SIG-M5 (cell line): ENCODE results near the gene PZP.
"Not testable (repeated sequence)": the region's sequence is repeated elsewhere in the genome, so short reads cannot be mapped to it uniquely, and the experiment has no call there.

Experiments used
- DNase-seq: peaks from one replicate; lab custom pipeline; 2025; lab: John Stamatoyannopoulos, UW

The PZP gene

DNA sequence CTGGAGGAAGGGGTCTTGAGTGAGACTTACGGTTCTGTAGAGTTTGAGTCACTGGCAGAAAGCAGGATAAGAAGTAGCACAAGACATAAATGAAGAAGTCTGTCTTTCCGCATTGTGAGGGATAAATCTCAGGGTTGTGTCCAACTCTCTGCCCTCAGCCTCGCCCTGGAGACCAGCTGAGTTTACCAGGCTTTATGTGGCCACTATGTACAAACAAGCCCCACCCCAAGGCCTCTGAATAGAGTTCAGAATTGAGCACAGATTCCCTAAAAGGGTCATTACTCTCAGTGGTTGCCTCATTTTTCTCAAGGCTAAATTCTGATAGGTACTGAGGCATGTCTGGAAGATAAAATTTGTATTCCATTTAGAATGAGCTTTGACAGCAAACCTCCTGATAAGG lies at the start of gene PZP:
PZP (minus strand) TSS at position 167 of the 400 bp plus-strand sequence; CDS start at position 113, 54 bp downstream.
- no peak for DNase-seq

DNA sequence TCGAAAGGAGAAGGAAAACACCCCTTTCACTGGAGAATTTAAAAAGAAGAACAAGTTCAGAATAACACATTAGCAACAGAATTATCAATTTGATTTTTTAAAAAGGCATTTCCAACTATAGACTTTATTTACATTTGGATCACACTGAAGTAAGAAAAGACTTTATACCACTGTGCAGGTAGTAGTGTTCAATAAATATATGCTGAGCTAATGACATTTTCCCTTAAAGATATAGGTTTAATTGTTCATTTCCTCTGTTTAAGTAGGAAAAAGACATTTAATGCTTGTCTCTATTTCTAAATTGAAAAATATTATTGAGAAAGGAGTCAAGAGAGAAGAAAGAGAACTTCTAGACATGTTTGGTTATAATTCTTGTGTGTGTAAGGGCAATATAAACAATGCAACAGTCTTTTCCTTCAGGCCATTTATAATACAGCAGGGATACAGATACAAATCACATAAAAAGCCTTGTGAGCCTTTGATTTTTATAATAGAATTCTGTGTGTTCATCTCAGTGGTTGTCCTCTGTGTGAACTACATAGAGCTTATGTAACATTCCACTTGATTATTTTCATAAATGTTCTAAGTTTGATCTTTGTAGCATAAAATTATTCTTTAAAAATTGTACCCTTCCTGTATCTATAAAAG lies 48.7 kb upstream of the PZP start:
- no peak for DNase-seq

DNA sequence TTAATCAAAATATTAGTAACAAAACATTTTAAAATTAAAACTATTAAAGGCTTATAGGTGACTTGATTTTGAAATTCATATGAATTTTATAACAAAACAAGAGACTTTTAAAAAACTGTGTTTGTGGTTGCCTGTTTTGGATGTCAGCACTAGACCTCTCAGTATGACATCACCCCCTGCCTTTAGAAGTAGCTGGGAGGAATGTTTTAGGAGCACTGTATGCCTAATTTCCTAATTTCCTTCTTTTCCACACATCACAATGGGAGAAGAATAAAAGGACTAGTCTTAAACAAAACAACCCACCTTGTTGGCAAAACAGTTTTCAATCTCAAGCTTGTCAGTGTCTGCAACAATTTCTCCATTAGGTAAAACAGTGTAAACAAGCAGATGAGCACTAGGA lies 48.1 kb upstream of the PZP start:
- DNase-seq, result no peak

DNA sequence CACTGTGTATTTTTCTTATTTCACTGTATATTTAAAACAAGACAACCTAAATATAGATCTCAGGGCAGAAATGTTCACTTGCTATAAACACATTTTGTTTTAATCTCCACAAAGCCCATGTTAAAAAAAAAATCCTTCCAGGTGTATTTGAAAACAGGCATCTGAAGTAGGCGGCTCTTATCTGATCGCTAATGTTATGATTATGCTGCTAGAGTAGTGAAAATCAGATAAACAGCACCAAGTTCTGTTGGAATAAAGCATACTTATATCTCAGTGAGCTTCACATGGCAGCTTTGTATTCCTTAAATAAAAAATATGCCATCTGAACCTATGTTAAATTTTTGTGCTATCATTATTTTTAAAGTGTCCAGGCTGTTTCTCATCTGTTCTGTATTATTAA lies 47.6 kb upstream of the PZP start:
- no peak for DNase-seq

DNA sequence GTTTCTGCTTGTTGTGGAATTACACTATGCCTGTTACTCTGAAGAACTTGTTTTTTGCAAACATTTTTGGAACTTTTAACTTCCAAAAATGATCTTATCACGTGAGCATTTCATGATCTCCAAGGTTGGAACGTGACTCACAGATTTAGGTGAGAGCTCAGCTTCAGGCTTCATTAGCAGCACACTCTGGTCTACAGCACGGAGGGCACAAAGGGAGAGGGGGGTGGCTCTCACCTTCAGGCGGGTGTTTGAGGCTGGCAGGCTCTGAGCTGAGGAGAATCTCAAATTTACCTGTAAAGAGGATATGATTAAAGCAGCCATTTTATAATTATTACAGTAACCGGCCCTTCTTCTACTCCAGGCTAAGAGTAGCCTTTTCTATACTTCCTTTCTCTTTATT lies 45.3 kb upstream of the PZP start:
- DNase-seq, result no peak

DNA sequence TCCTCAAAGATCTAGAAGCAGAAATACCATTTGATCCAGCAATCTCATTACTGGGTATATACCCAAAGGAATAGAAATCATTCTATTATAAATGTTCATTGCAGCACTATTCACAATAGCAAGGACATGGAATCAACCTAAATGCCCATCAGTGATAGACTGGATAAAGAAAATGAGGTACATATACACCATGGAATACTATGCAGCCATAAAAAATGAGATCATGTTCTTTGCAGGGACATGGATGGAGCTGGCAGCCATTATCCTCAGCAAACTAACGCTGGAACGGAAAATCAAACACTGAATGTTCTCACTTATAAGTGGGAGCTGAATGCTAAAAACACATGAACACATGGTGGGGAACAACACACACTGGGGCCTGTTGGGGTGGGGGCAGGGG lies 44.6 kb upstream of the PZP start:
- DNase-seq, result not testable (repeated sequence)

DNA sequence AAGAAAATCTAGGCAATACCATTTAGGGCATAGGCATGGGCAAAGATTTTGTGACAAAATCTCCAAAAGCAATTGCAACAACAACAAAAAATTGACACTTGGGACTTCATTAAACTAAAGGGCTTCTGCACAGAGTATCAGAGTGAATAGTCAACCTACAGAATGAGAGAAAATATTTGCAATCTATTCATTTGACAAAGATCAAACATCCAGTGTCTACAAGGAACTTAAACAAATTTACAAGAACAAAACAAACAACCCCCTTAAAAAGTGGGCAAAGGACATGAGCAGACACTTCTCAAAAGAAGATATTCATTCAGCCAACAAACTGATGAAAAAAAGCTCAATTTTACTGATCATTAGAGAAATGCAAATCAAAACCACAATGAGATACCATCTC lies 44.1 kb upstream of the PZP start:
- DNase-seq, result no peak

DNA sequence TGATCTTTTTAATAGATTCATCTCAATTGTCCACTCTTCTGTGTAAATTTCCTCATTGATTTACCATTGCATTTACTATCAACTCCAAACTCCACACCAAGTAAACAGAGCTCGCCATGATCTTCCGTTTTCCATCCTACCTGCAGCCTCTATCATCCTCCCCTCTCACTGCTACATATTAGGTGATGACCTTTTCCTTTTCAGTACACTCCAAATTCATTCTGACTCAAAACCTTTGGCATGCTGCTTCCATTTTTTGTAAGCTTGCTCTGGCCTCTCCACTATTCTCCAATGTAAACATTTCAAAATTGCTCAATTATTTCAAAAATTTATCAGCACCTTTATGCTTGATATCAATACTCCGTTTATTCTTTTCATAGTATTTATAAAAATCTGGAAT lies 40.2 kb upstream of the PZP start:
- DNase-seq, result no peak

DNA sequence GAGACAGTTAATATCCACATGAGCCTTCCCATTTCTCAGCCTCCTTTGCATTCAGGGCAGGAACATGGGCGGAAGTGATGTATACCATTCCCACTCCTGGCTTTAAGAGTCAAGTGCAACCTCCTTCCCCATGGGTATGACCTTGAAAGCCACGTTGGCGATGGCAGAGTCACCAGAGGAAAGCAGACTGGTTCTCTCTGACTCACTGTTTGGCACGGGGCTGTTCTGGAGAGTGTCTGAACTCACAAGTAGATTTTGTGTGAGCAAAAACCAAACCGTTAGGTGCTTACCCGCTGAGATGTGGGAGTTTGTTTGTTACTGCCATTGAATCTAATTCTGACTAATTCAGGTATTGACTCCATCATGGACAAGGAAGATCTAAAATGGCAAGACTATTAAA lies 36.7 kb upstream of the PZP start:
- no peak for DNase-seq

DNA sequence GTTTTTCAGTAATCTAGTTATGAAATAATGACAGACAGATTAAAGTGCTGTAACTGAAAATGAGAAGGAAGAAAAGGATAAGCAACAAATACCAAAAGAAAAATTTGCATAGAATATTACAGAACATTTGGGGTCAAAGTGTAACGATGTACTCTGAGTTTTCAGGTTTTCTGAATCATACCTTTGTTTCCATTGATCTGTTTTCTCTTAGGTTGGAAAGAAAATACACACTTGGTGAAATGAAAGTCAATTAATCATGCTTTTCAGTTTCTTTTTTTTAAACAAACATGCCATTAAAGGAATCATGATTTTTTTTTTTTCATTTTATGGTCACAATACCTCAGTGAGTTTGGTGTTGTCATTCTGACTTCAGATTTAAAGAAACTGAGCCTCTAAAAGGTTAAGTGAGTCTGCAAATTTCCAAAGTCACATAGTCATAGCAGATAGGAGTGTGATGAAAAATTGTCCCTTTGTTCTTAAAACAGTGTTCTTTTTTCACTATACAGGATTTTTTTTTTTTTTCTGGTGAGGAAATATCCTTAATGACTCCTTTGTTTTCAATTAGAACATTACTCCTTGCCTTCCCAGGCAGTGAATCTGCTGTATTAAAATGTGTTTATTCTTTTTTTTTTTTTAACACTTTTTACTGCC lies 35.9 kb upstream of the PZP start:
- no peak for DNase-seq

DNA sequence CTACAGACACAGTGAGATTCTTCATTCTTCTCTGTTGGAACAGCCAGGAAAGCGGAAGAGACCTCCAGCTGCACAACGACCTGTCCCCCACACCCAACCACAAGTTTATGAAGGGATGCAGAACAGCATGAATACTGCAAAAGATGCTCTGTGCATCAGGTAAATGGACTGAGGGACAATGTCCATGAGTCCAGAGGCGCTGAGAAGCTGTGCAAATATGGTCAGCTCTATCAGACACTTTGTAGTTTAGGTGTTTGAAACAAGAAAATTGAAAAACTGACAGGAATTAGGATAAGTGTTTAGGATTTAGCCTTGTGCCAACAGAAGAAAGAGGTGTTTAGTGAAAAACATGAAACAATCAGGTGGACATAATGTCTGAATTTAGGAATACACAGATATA lies 33.1 kb upstream of the PZP start:
- DNase-seq, result no peak

DNA sequence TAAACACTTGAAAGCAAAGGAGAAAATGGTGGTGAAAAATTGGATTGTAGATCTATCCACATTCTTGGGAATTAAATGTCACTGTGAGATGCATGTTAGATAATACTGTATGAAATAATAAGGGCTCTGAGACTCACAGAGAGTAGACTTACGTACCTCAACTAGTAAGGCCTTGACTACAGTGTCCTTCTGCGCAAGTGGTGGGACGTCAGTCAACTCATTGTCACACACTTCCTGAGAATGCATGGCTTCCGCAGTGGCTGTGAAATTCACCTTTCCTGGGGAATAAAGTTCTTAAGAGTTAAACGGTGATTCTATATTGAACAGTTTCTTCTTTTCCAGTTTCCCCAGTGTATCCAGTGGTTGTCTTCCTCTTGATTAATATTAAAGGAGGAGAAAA lies 32.6 kb upstream of the PZP start:
- DNase-seq, result no peak

DNA sequence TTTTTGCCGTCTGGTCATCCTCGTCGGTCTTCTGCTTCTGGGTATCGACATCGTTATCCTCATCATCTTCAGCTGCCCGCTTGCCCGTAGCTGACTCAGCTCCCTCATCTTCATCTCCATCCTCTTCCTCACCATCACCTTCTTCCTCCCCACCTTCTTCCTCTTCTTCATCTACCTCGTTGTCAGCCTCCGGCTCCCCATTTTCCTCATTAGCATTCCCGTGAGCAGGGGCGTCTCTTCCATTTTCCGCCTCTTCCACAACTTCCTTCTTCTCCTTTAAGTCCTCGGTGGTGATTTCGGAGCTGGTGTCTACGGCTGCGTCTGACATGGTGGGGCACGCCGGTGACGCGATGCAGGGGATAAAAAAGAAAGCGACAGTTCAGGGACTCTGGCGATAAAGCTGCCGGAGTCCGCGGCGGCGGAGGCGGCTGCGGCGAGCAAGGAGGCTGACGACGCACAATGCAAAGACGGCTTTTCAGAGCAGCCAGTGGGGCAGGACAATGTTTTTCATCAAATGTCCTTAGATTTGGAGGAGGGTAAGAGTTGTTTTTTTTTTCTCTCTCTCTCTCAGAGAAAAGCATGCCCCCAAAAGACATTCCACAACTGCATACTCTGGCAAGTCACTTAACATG lies 31.9 kb upstream of the PZP start:
- not testable (repeated sequence) for DNase-seq

DNA sequence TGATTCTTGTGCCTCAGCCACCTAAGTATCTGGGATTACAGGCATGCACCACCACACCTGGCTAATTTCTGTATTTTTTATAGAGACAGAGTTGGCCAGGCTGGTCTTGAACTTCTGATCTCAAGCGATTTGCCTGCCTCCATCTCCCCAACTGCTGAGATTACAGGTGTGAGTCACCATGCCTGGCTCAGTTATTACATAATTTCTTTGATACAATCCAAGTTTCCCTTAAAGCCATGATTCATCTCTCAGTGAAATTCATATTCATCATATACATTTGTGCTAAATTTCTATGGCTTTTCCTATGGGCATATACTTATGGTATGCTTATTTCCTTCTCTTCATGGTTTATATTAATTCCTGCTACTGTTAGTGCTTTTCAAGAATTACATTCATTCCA lies 29.1 kb upstream of the PZP start:
- no peak for DNase-seq

DNA sequence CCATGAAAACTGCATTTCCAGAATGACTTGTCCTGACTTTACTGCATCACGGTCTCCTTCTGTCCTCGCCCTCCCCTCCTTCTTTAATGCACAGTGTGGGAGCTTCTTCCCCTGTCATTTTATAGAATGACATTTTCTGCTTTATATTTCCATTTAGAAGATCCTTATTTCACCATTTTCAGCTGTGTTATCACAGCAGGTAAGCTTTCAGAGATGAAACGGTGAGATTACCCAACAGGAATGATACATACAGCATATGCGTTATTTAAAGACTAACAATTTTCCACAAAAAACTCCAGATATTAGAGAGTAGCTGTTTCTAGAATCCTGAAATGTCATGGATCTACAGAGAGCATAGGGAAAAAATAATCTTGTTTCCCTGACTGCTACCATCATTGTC lies 27.3 kb upstream of the PZP start:
- DNase-seq, result no peak

DNA sequence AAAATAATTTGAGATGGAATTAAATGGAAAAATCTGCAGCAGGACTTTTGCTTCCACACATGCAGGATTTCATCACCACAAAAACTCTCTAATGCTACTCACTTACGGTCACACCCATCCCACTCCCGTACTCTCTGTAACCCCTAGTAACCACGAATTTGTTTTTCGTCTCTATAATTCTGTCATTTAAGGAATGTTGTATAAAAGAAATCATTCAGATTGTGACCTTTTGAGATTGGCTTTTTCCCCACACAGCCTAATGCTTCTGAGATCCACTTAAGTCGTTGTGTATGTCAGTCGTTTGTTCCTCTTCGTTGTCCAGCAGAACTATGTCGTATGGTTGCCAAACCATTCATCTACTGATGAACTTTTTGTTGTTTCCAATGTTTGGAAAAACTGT lies 19.8 kb upstream of the PZP start:
- DNase-seq, result no peak

DNA sequence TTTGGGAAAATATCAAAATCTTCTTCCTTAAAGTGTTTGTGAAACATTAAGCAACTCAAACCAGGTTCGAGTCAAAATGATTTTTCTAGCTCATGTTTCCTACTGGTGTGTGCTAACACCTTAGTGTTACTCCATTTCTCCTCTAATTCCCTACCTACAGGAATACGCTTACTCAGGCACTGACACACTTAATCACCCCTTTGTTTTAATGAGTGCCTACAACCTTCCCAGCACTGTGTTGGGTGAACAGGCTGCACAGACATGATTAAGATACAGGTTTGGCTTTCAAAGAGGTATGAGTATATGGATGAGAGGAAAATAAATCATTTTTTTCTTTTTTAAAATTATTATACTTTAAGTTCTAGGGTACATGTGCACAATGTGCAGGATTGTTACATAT lies 15.6 kb upstream of the PZP start:
- DNase-seq, result no peak

DNA sequence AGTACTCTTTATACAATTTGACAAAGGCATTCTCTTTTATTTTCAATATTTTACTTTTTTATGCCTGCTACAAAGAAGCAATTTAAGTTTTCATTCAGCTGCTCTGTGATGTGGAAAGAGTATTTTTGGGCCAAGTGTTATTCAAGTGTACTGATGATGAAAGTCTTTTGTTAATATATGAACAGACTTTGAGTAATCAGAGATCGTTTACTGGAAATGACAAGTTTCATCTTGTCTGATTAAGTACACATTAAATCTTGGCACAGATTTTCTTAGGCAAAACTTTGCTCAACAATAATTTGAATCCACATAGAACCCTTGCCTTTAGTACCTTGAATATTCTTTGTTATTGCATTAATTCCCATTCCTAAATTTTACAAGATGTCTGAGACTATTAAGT lies 13.3 kb upstream of the PZP start:
- no peak for DNase-seq

DNA sequence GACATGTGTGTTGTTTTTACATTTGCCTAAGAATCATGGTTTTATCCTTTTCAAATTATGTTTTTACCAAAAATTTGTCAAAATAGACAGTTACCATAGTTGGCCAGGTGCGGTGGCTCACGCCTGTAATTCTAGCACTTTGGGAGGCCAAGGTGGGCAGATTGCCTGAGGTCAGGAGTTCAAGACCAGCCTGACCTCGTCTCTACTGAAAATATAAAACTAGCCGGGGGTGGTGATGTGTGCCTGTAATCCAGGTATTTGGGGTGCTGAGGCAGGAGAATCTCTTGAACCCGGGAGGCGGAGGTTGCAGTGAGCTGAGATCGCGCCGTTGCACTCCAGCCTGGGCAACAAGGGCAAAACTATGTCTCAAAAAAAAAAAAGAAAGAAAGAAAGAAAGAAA lies 12.8 kb upstream of the PZP start:
- DNase-seq, result not testable (repeated sequence)

DNA sequence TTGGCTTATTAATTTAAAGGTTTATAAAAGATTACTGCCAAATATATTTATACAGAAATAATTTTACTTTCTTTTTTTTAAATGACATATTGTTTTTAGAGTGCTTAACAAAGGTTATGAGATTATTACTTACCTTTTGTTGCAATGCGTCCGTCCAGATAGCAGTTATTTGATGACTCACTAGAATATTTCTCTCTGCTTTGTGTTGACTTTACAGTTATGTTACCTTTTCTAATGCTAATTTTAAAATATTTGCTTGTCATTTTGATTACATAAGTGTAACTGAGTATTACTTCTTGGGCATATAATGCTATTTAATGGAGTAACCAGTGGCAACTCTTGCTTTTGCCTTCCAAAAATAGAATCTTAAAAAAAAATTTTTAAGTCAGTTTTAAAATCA lies 6.3 kb upstream of the PZP start:
- DNase-seq, result no peak

DNA sequence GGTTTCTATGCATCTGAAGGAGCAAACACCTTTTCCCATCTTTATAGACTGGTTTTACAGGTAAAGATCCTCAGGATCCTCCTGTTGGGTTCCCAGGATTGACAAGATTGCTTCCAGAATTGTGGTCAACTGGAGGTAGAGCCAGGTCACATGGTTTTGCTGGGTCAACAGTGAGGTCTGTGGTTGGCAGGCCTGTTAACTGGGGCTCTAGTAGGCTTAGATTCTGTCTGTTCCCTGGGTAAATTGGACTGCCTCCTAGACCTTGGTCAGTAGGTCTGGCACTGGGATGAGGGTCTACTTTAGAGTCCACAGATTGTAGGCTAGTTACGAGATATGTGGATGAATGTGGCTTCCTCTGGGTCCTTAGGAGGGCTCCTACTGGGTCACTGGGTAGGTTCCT lies 3.5 kb upstream of the PZP start:
- DNase-seq, result no peak

DNA sequence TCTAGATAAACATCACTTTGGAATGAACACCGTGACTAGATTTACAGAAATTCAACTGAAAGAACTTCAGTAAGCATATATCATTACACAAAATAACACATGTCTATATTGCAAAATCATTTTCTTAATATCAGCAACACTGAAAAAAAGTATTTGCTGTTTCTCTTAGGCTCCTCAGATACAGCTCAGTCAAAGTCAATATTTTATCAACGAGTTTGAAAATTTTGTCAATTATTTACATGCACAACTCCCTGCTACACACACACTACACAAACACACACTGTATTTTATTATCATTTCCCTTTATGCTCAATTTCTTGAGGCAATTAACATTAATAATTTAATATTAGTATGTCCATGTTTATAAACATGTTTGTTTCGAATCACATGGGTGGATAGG lies 3.8 kb downstream of the PZP start:
- no peak for DNase-seq

DNA sequence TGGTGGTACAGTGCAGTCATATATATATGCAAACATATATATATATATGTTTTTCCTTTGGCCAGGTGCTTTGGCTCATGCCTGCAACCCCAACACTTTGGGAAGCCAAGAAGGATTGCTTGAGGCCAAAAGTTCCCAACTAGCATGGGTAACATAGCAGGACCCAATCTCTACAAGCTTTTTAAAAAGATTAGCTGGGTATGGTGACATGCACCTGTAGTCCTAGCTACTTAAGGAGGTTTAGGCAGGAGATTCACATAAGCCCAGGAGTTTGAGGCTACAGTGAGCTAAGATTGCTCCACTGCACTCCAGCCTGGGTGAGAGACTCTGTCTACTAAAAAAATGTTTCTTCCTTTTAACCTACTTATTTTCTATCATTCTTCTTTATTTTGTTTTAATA lies 10.2 kb downstream of the PZP start:
- no peak for DNase-seq

DNA sequence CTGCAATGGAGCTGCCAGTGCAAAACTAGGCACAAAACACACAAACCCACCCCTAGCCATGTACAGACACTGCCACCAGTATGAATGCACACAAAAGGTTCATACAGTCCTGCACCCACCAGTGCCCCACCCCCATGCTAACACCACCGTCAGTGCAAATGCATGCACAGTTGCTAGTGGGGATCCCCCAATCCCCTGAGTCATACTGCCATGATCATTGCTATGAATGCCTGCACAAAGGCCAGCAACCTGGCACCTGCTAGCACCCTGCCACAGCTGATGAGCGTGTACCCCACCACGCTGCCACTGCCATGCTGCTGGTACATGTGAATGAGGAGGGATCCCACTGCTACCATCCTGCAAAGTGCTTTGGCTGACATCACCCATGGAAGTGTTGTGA lies 23.9 kb downstream of the PZP start:
- DNase-seq, result no peak
